Renal cortical epithelial cell (primary cell): Measurements from ENCODE around the gene ANKRD22. TPM values are rescaled to one million over a fixed set of nuclear protein-coding genes. Genes with fewer than 3 reads are reported as not detected.

Experiments used
- DNase-seq: peaks from one replicate; pipeline ENCODE4 v3.0.0-alpha.2; 2011; ENCODE audit warnings: low read depth
- total RNA-seq: library from RNA; depleted of rRNA; stranded (reverse); fragments of >200 nt; gene quantifications from 2 replicates; pipeline ENCODE4 v1.2.3, GENCODE V29; 2014

ANKRD22 gene
- total RNA-seq: 0.05 and 1.0 TPM in 2 replicates

- peak; percentile 88 for DNase-seq
These were observed at the start of gene ANKRD22 for GRCh38 chr10:88851706-88852105. Gene ANKRD22, minus strand, starts transcription at chr10:88851844. Its CDS starts 237 bp downstream, at chr10:88851607.

GRCh38 chr10:88899886-88900285 is 48.2 kb upstream of the ANKRD22 start:
- no peak for DNase-seq

- no peak for DNase-seq
These were observed 47.1 kb upstream of the ANKRD22 start for GRCh38 chr10:88898727-88899126.

GRCh38 chr10:88896994-88897853 is 45.6 kb upstream of the ANKRD22 start:
- DNase-seq: no peak

- DNase-seq: no peak
These were observed 44.8 kb upstream of the ANKRD22 start for GRCh38 chr10:88896372-88896993.

- DNase-seq: no peak
These were observed 43.6 kb upstream of the ANKRD22 start for GRCh38 chr10:88895250-88895649.

GRCh38 chr10:88893611-88894010 is 42.0 kb upstream of the ANKRD22 start:
- no peak for DNase-seq

GRCh38 chr10:88892222-88892967 is 40.8 kb upstream of the ANKRD22 start:
- peak; percentile 28 for DNase-seq

- DNase-seq: no peak
These were observed 39.2 kb upstream of the ANKRD22 start for GRCh38 chr10:88890681-88891381.

- DNase-seq: no peak
These were observed 38.1 kb upstream of the ANKRD22 start for GRCh38 chr10:88889559-88890337.

- DNase-seq: no peak
These were observed 37.3 kb upstream of the ANKRD22 start for GRCh38 chr10:88888810-88889445.

GRCh38 chr10:88886557-88886956 is 34.9 kb upstream of the ANKRD22 start:
- no peak for DNase-seq

- no peak for DNase-seq
These were observed 31.8 kb upstream of the ANKRD22 start for GRCh38 chr10:88883448-88883809.

- DNase-seq: peak; percentile 70
These were observed 31.2 kb upstream of the ANKRD22 start for GRCh38 chr10:88882646-88883447.

- no peak for DNase-seq
These were observed 30.4 kb upstream of the ANKRD22 start for GRCh38 chr10:88881922-88882645.

- no peak for DNase-seq
These were observed 29.7 kb upstream of the ANKRD22 start for GRCh38 chr10:88881320-88881719.

- peak; percentile 31 for DNase-seq
These were observed 28.8 kb upstream of the ANKRD22 start for GRCh38 chr10:88880282-88881076.
